Astrocyte (in vitro differentiated cells and primary cell): ENCODE data around the gene FAM174C.

Source experiments
- CTCF ChIP-seq: IDR thresholded peaks from 2 replicates; pipeline ENCODE4 v1.5.1; 2011; ENCODE audit warnings: low read depth, mild to moderate bottlenecking, inconsistent platforms, low read length, moderate library complexity; ENCODE audit not compliant: insufficient read depth
- EZH2 ChIP-seq: IDR thresholded peaks from 2 replicates; pipeline ENCODE4 v1.6.1; 2012; ENCODE audit warnings: mild to moderate bottlenecking, low read length, inconsistent platforms; ENCODE audit not compliant: insufficient read depth

GRCh38 chr19:1280636-1281568, 5.6 kb downstream of the FAM174C start:
- TF ChIP-seq CTCF (no peak), EZH2 (no peak)
